HG03175 (cell line): ENCODE results near the gene CAMTA1.
"Not testable (repeated sequence)": the region's sequence is repeated elsewhere in the genome, so short reads cannot be mapped to it uniquely, and the experiment has no call there.

Experiments
- ATAC-seq: cut with Tn5 transposase; IDR thresholded peaks from one replicate; pipeline ENCODE4 v1.9.1; 2021; ENCODE audit warnings: mild to moderate bottlenecking, moderate library complexity; ENCODE audit not compliant: unreplicated experiment

CAMTA1 gene

DNA sequence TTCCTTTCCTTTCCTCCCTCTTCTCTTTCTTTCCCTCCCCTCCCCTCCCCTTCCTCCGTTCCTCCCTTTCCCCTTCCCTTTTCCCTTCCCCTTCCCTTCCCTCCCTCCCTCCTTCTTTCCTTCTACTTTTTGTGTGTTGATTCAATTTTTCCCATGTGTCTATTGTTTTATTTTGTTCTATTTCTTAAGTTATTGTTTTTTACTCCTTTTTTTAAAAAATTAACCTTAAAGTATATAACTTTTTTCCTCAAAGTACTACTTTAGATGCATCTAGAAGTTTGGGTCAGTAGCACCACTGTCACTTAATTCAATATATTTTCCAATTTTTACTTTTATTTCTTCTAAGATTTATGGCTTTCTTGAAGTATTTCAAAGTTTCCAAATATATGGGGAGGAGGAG lies 537.7 kb downstream of the CAMTA1 start:
- no peak for ATAC-seq

GRCh38 chr1:7325254-7325653 lies 540.0 kb downstream of the CAMTA1 start:
- no peak for ATAC-seq

DNA sequence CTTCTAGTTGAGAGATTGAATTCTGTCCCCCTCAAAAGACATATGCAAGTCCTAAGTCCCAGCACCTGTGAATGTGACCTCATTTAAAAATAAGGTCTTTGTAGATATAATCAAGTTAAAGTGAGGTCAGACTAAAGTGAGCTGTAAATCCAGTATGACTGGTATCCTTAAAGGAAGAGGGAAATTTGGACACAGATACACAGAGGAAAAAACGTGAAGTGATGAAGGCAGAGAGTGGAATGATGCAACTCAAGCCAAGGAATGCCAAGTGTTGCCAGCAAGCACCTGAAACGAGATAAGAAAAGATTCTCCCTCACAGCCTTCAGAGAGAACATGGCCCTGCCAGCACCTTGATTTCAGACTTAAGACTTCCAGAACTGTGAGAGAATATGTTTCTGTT lies 541.1 kb downstream of the CAMTA1 start:
- ATAC-seq = no peak

DNA sequence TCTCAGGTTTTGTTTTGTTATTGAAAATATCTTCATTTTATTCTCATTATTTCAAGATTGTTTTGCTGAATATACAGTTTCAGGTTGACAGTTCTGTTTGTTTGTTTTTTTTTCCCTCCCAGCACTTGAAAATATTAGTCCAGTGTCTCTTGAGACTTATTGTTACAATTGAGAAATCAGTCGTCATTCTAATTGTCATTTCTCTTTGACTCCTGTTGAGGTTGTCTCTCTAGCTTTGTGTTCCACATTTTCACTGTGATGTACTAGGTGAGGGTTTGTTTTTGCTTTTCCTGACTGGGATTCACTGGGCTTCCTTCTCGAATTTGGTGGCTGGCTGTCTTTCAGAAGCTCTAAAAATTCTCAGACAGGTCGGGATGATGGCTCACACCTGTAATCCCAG lies 542.6 kb downstream of the CAMTA1 start:
- ATAC-seq = no peak

DNA sequence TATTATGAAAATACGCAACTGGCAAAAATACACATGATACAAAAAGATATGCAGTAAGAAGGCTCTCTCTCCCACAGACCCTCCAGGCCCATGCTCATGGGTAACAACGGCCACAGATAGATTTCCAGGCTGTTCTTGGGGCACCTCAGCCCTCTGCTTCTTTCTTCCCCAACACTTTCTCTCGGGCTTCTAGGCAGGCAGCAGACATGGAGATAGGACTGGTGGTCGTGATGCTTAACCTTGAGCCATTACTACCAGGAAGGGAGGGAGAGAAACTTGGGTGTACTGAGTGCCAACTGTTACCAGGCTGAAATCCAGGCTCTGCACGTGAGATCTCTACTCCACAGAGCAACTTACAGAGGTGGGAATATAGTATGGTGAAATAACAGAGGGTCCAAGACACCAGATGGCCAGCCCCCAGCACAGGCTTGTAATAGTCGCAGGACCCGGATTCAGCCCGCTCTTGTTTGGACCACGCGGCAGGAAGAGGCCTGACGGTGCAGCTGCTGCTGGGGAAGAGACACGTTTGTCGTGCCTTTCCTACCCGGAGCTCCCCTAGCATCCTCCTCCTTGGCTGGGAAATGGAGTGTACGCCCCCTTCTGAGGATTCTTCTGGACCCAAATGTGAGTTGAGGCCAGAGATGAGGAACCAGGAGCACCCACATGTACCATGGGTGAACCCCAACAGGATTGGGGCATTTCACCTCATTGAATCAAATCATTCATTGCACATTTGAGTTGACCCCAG lies 544.8 kb downstream of the CAMTA1 start:
- ATAC-seq = no peak

DNA sequence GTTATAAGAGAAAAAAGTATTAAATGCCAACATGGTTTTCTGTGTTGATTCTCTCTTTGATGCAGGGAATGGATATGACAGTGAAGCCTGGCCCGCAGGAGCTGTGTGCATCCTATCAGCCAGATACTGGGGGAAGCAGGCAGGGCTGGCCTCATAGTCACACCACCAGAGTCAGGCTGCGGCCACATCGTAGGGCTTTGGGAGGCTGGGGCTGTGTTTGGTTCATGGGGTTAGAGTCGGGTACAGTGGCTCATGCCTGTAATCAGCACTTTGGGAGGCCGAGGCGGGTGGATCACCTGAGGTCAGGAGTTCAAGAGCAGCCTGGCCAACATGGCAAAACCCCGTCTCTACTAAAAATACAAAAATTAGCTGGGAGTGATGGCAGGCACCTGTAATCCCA lies 545.5 kb downstream of the CAMTA1 start:
- ATAC-seq = not testable (repeated sequence)

DNA sequence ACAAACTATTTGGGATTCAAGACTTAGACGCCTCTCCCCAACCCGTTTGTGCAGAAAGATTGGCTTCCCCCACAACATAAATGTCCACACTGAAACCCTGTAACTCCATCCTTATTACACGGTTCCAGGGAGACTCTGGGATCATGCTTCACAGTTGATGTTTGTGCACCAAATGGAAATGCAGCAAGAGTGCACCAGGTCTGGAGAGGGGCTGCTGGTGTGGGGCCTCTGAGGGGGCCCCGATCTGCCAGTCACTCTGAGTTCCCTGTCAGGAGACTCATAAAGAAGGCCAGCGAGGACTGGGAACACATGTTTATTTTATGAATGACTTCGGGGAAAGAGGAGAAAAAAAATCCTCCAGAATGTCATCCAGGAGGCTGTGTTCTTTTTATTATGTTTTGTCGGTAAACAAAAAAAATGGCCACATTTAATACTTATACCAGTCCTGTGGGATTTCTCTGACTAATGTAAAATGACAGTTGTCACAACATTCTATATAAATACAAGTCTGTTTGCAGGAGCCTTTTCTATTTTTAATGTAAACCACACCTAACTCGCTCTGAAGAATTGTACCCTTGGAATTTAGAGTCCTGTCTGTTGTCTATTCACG lies 546.8 kb downstream of the CAMTA1 start:
- ATAC-seq = no peak

DNA sequence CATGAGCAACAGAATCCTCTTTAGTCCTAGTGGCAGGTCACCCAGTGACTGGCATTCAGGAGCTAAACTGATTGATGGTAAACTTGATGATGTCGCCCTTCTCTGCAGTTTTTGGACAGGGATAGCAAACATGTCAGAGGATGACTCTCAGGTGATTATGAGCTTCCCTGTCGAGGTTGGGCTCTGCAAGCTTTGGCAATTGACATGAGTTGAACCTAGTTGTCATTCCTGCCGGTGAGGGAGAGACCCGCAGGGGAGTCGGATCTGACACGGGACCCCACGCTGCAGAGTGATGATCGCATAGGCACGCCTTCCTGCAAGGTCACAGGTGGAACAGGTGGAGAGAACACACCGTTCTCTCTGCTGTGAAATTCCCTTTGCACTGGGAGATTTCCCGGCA lies 547.8 kb downstream of the CAMTA1 start:
- no peak for ATAC-seq

- no peak for ATAC-seq
These were observed 548.4 kb downstream of the CAMTA1 start for GRCh38 chr1:7333620-7334019.

GRCh38 chr1:7334475-7335035 lies 549.3 kb downstream of the CAMTA1 start:
- ATAC-seq = no peak

GRCh38 chr1:7335224-7335879 lies 550.1 kb downstream of the CAMTA1 start:
- no peak for ATAC-seq

DNA sequence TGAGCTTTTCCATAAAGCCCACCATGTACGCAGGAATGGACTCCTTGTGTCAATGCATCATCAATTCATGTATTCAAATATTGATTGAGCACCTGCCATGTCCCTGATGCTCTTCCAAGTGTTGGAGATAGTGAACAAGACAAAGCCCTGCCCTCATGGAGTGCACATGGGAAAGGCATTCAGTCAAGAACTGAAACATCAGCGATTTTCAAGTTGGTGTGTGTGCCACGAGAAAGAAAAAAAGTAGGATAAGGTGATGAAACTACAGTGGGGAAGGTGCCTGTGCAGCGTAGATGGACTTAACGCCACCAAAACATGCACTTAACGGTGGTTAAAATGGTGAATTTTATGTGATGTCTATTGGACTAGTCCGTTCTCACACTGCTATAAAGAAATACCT lies 553.2 kb downstream of the CAMTA1 start:
- no peak for ATAC-seq

DNA sequence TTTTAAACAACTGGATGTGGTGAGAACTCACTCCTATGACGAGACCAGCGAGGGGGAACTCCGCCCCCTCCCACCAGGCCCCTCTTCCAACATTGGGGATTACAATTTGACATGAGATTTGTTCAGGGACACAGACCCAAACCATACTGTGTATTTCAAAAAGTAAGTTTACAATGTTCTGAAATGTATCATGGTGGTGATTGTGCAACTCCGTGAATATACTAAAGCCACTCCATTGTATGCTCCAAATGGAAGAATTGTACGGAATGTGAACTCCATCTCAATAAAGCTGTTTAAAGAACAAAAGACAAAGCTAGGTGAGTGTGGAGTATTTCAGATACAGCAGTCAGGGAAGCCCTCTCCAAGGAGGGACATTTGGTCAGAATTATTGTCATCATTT lies 553.8 kb downstream of the CAMTA1 start:
- ATAC-seq = no peak

DNA sequence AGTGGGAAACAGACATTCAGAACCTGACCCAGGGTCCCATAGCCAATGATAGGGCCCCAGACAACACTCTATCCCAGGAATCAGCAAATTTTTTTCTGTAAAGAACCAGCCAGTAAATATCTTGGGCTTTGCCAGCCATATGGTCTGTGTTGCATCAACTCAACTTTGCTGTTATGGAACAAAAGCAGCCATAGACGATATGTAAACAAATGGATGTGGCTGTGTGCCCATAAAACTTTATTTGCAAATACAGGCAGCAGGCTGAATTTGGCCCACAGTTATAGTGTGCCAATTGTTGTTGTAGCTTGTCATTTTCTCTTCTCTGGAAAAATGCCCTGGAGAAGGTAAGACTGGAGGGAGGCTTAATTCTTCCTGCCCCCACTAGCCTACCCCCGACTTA lies 554.7 kb downstream of the CAMTA1 start:
- no peak for ATAC-seq

DNA sequence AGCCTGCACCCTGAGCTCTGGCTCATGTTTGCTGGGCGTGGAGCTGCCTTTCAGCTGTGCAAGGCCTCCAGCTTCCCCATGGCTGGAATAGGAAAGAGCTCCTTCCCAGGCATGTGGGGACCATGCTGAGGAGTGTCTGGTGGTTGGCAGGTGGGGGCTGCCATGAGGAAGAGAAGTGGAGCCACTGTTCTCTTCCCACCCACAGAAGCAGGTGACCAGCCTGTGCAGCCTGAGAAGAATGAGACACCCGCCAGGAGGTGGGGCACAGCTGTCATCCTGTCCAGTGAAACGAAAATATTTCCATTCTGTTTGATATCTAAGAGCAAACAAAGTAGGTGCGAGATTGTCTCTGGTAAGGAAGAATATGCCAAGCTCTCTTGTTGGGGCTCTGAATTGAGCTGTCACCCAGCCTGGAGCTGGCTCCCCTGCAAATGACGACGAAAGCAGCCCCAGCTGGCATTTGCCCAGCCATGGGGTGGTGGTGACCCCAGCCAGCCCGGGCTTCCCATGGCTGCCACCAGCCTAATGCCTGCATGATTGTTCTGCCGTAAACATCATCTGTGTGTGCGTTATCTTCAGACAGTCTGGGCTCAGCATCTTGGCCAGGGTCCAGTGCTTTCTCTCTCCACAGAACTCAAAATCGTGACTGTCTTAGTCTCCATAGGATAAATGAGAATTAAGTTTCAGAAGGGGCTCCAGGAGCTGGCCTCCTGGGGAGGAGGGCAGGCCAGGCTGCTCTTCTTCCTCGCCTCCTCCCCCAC lies 556.1 kb downstream of the CAMTA1 start:
- ATAC-seq = no peak

- no peak for ATAC-seq
These were observed 558.6 kb downstream of the CAMTA1 start for GRCh38 chr1:7343882-7344281.

GRCh38 chr1:7344299-7344698 lies 559.0 kb downstream of the CAMTA1 start:
- ATAC-seq = no peak

DNA sequence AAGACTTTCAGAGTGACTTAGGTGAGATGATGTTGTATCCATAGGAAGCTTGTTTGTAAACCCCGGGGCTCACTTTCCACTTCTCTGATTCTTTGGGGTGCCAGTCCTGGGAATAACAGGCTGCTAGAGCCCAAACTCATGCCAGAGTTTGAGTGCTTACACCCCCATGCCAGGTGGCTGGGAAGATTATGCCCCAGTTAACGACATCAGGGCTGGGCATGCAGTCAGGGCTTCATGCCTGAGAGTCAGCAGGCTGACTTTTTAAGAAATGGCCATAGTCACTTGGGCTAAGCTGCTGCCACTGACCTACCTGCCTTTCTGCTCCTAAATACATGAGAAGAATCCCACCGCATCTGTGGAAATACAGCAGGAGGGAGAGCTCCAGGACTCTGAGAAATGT lies 560.3 kb downstream of the CAMTA1 start:
- ATAC-seq = no peak

- no peak for ATAC-seq
These were observed 560.9 kb downstream of the CAMTA1 start for GRCh38 chr1:7346070-7346596.

- no peak for ATAC-seq
These were observed 561.6 kb downstream of the CAMTA1 start for GRCh38 chr1:7346600-7347570.
